Stimulated activated CD8-positive, alpha-beta memory T cell treated with anti-CD3 and anti-CD28 coated beads, Interleukin-12 subunit alpha, Interleukin-12 subunit beta, amount 100 ng/mL, for 4 hours (primary cell): ENCODE data around the gene CCDC93.

Experiments
- DNase-seq: peaks from one replicate; pipeline ENCODE4 v3.0.0-alpha.2; 2020; ENCODE audit warnings: low read depth

The CCDC93 gene

DNA sequence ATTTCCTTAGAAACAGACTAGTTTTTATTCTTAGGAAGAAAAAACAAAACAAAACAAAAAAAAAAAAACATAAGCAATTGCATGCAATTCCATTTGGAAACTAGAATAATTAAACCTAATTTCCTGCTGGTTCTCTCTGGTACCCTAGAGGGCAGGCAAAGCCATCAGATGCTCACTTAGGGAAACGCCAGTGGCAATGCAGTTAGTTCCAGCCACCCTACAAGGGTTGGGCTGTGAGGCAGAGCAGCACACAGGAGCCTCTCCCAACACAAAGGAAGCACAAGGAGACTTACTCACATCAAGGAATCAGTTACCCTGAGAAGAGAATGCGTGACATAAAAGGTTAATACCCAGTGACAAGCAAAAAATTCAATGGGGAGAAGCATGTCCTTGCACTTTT, 28.8 kb downstream of the CCDC93 start:
- DNase-seq, result no peak

- DNase-seq, result no peak
These were observed 29.7 kb downstream of the CCDC93 start for GRCh38 chr2:117984208-117984607.

- DNase-seq, result no peak
These were observed 30.8 kb downstream of the CCDC93 start for GRCh38 chr2:117983040-117983439.

GRCh38 chr2:117982376-117983033, 31.4 kb downstream of the CCDC93 start:
- no peak for DNase-seq

DNA sequence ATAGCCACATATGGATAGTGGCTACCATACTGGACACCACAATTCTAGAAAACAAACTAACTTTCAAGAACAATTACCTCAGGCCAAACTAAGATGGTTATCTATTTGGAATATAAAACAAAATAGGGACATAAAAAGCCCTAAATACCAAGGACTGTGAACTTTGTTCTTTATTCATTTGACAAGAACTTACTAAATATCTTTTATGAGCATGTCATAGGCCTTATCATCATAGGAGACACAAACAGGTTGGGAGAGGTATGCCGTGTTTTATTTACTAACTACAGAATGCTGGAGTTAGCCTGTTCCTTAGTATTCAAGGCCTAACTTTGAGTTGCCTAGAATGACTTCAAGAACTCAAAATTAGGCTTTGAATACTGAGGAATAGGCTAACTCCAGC, 32.1 kb downstream of the CCDC93 start:
- DNase-seq, result no peak

GRCh38 chr2:117980783-117981676, 32.8 kb downstream of the CCDC93 start:
- no peak for DNase-seq

GRCh38 chr2:117979911-117980701, 33.8 kb downstream of the CCDC93 start:
- DNase-seq, result no peak

- DNase-seq, result no peak
These were observed 36.2 kb downstream of the CCDC93 start for GRCh38 chr2:117977696-117978095.

- DNase-seq, result no peak
These were observed 37.3 kb downstream of the CCDC93 start for GRCh38 chr2:117976581-117976980.

GRCh38 chr2:117973498-117974082, 40.3 kb downstream of the CCDC93 start:
- DNase-seq, result no peak

DNA sequence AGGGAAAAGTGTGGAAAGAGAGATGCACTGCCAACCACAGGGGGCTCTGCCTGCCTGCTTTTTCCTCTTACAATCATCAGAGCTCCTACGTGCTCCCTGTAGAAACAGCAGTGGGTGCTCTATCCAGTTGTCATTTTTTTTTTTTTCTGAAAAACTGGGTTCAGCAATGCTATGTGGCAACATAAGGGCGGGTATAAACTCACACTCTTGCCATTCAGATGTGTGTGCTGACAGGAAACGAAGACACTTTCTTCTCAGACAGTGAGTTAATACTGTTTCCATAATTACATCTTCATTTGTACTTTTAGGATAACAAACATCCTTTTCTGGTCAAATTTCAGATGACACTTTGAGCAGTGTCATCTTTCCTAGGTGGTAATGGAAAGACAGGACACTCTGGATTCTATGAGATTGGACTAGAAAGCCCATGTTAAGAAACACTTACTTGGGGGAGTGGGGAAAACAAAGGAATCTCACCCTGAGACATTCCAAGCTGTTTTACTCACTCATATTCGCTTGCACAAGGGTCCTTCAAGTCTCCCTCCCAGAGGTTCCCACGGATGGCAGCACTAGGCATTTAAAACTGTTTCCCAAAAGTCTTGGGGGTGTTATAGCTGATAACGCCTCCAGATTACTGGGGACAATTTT, 41.3 kb downstream of the CCDC93 start:
- DNase-seq, result no peak

- DNase-seq, result no peak
These were observed 45.1 kb downstream of the CCDC93 start for GRCh38 chr2:117968722-117969121.

DNA sequence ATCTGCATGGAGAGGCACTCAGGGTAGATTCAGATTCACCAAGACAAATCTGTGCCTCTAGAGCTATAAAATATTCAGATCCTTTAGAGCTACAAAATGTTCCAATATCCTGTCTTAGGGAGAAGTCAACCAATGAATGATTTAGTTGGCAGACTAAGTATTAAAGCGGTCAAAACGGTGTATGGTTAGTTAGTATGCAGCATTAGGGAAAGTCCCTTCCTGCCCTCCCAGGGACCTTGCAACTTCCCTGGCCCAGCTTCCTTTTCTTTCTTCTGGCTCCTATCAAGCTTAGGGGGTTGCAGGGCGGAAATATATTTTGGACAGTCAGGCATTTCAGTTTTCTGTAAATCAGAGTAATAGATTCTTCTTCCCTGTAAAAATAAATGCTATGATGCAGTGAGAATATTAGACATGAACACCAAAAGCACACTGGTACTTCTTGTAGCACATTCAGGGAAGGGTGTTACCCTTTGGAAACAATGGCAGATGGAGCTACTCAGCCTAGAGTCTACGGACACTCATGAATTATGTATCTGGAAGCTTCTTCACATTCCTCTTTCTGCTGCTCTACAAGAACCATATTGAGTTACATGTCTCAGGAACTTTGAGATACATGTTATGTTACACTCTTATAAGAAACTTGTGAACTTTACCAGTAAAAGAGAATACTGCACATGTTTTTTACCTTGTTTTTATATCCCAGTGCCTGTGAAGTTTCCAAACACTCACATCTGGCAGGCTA, 45.7 kb downstream of the CCDC93 start:
- DNase-seq, result no peak

DNA sequence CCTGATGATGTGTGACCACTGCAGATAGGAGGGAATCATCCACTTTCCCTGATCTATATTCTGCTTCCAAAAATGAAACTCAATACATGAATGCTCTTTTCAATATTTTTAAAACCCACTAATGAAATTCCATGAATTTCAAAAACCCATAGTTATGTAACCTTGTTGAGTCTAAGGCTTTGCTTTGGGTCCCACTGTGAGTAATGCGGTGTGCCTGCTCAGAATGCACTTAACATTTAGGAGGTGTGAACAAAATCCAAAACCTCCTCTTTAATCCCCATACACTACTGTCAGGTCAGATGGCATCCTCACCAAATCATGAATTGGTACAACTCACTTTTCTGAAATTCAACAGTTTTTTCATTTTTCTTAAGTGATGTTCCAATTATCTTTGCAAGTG, 50.4 kb downstream of the CCDC93 start:
- DNase-seq, result no peak

DNA sequence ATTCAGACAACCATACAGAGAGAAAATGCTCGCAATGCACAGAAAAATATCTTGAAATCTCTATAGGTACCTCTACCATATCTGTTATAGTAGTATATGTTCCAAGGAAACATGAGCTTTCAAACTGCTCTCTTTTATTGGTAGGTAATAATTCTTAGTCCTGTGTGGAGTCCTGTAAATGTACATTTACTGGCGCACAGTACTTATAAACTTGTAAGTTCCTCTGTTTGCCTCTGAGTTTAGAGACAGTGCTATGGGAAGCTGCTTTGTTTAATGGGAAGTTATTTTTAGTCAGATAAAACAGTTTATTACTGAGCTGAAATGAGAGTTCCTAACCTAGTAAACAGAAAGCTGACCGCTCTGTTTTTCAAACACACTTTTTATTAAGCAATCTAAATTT, 52.7 kb downstream of the CCDC93 start:
- no peak for DNase-seq

DNA sequence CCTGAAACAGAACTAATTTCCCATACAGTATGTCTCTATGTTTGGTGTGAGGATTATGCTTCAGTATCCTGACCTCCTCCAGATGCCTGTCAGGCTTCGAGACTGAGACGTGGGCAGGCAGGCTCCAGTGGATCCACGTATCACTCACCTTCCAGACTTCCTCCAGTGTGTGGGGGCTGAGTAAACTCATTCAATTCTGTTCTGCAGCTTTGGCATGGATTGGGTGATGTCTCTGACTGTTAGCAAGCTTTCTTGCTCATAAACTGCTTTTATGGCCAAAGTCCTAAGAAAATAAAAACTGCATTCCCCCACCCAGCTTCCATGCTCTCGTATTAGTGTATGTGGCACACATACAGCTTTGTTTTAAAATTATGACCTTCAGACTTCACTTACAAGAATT, 53.6 kb downstream of the CCDC93 start:
- no peak for DNase-seq

- DNase-seq, result no peak
These were observed 55.7 kb downstream of the CCDC93 start for GRCh38 chr2:117958186-117958585.

DNA sequence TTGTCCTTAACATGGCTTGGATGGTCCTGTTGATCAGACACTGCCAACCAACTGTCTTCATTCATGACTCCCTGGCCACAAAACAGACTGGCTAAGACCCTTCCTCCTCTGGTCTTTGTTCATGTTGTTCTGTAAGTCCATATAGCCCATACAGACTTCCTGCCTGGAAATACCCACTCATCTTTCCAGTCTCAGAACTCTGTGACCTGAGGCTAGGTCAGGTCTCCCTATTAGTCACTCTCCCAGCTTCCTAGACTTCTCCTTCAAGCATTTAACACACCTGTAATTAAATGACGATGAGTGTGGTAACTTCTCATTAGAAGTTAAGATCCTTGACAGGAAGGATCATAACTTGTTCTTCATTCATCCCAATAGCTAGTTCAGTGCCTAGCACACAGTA, 56.3 kb downstream of the CCDC93 start:
- no peak for DNase-seq

DNA sequence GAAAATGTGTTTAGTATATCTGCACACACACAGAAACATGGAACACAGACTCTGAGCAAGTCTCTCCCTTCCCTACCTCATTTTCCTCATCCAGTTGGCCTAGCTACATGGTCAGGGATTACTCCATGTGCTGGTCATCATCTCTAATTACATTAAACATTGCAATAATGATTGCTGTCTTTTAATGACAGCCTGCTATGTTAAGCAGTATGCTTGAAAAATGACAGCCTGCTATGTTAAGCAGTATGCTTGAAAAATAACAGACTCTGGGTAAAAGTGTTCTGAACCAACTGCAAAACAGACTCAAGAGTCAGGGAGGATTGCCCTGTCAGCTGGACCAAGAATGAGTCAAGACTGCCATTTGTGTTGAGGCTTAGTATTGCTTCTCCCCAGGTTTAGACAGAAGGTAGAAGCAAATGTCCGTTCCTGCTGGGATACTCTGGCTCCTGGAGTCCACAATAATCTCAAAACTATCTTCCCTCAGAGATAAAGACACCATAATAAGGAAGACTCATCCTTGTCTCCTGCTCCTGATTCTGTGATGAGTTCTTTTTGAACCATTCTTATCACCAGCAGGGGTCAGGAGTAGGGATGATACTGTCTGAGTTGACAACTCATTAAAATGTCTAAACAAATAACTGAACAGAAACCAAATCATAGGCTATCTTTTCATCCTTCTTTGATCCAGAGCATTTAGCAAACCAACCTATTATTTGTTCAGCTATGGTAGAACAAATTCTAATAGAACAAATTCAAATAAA, 57.7 kb downstream of the CCDC93 start:
- no peak for DNase-seq

DNA sequence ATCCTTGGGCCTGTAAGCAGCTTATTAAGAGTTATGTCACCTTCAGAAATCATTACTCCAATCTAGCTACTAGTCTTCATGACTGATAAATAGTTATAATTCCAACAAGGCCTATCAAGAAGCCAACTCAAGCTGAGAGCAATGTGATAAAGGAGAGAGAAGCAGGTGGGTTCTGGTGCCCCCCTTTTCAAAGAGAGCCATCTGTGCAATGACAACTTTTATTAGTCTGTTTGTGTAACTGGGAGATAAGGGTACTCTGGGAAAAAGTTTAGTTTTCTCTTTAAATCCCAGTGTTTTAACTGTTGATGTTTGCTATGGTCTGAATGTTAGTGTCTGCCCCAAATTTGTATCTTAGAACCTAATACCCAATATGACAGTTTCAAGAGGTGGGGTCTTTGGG, 60.6 kb downstream of the CCDC93 start:
- DNase-seq, result no peak
